Measurements from ENCODE around the gene ARL2BP.

GRCh38 chr16:57238682-57239081 lies 6.4 kb upstream of the ARL2BP start:
- TF ChIP-seq CTCF (IDR thresholded peaks at IDR 0.05) (no peak), POLR2A (IDR thresholded peaks at IDR 0.05) (no peak)

Data from right lobe of liver (tissue), 4 donors.